Measurements from ENCODE around the gene PET100.

PET100 gene

DNA sequence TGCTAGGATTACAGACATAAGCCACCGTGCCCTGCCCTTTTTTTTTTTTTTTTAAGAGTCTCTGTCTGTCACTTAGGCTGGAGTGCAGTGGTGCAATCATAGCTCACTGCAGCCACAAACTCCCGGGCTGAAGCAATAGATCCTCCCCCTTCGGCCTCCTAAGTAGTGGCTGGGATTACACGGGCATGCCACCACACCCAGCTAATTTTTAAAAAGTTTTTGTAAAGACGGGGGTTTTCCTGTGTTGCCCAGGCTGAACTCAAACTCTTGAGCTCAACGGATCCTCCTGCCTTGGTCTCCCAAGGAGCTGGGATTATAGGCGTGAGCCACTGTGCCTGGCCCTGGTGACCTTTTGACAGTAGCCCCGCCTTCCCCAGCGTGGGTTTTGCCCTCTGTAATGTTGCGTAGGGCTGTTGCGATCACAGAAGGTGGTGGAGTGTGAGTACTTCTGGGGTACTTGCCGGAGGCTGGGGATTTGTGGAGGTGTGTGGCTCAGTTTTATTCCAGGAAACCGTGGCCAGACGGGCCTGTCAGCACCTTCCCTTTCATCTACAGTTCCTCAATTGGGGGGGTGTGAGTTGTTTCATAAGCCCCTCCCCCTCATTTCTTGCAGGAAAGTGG, 27.6 kb downstream of the PET100 start:
- TF ChIP-seq FOXM1 (IDR thresholded peaks at IDR 0.05; ENCODE audit: borderline replicate concordance, low read depth) (no peak), YY1 (IDR thresholded peaks at IDR 0.05; ENCODE audit: low read depth) (no peak), TAF1 (IDR thresholded peaks at IDR 0.05; ENCODE audit: low read depth) (no peak), EGR1 (IDR thresholded peaks at IDR 0.05) (no peak), CREB1 (IDR thresholded peaks at IDR 0.05; ENCODE audit: low read depth) (no peak), CEBPB (IDR thresholded peaks at IDR 0.05) (no peak), TEAD4 (IDR thresholded peaks at IDR 0.05) (no peak), RAD21 (IDR thresholded peaks at IDR 0.05; ENCODE audit: low read depth) (no peak)
- TF ChIP-seq, protein P1, sequence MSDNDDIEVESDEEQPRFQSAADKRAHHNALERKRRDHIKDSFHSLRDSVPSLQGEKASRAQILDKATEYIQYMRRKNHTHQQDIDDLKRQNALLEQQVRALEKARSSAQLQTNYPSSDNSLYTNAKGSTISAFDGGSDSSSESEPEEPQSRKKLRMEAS (IDR thresholded peaks at IDR 0.05) = no peak
- TF ChIP-seq, protein P2, sequence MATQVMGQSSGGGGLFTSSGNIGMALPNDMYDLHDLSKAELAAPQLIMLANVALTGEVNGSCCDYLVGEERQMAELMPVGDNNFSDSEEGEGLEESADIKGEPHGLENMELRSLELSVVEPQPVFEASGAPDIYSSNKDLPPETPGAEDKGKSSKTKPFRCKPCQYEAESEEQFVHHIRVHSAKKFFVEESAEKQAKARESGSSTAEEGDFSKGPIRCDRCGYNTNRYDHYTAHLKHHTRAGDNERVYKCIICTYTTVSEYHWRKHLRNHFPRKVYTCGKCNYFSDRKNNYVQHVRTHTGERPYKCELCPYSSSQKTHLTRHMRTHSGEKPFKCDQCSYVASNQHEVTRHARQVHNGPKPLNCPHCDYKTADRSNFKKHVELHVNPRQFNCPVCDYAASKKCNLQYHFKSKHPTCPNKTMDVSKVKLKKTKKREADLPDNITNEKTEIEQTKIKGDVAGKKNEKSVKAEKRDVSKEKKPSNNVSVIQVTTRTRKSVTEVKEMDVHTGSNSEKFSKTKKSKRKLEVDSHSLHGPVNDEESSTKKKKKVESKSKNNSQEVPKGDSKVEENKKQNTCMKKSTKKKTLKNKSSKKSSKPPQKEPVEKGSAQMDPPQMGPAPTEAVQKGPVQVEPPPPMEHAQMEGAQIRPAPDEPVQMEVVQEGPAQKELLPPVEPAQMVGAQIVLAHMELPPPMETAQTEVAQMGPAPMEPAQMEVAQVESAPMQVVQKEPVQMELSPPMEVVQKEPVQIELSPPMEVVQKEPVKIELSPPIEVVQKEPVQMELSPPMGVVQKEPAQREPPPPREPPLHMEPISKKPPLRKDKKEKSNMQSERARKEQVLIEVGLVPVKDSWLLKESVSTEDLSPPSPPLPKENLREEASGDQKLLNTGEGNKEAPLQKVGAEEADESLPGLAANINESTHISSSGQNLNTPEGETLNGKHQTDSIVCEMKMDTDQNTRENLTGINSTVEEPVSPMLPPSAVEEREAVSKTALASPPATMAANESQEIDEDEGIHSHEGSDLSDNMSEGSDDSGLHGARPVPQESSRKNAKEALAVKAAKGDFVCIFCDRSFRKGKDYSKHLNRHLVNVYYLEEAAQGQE (IDR thresholded peaks at IDR 0.05; ENCODE audit: low read depth) = no peak
- TF ChIP-seq, protein P3, sequence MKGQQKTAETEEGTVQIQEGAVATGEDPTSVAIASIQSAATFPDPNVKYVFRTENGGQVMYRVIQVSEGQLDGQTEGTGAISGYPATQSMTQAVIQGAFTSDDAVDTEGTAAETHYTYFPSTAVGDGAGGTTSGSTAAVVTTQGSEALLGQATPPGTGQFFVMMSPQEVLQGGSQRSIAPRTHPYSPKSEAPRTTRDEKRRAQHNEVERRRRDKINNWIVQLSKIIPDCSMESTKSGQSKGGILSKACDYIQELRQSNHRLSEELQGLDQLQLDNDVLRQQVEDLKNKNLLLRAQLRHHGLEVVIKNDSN (IDR thresholded peaks at IDR 0.05) = no peak

DNA sequence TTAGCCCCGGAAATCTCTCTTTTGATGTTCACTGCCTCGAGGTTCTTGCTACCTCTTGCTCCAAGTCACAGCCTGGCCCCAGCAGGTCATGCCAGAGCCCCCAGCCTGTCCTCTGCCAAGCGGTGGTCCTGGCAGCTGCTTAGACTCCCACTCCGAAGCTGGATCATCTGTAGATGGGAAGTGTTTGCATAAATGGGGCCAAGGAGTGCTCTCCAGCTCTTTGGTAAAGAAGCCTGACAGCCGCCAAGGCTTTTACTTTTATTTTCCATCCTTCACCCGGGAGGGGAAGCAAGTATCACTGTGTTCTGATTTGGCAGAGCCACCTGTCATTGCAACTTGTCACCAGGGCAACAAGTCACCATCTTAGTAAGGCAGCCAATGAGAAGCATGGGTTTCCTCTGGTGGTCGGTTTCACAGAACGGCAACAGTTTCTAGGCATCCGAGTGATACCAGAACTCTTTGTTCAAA, 28.7 kb downstream of the PET100 start:
- TF ChIP-seq CEBPB (IDR thresholded peaks at IDR 0.05) (no peak), TCF12 (IDR thresholded peaks at IDR 0.05; ENCODE audit: low read depth) (no peak), RAD21 (IDR thresholded peaks at IDR 0.05; ENCODE audit: low read depth) (no peak), FOXM1 (IDR thresholded peaks at IDR 0.05; ENCODE audit: borderline replicate concordance, low read depth) (no peak), CREB1 (IDR thresholded peaks at IDR 0.05; ENCODE audit: low read depth) (no peak), ZBTB7A (IDR thresholded peaks at IDR 0.05; ENCODE audit: low read depth) (no peak), TEAD4 (IDR thresholded peaks at IDR 0.05) (no peak), EP300 (IDR thresholded peaks at IDR 0.05; ENCODE audit: borderline replicate concordance) (no peak), TAF1 (IDR thresholded peaks at IDR 0.05; ENCODE audit: low read depth) (no peak), YY1 (IDR thresholded peaks at IDR 0.05; ENCODE audit: low read depth) (no peak), EGR1 (IDR thresholded peaks at IDR 0.05) (no peak)
- TF ChIP-seq, protein P3 (IDR thresholded peaks at IDR 0.05) = no peak
- TF ChIP-seq, protein P2 (IDR thresholded peaks at IDR 0.05; ENCODE audit: low read depth) = no peak
- TF ChIP-seq, protein P1 (IDR thresholded peaks at IDR 0.05) = no peak

DNA sequence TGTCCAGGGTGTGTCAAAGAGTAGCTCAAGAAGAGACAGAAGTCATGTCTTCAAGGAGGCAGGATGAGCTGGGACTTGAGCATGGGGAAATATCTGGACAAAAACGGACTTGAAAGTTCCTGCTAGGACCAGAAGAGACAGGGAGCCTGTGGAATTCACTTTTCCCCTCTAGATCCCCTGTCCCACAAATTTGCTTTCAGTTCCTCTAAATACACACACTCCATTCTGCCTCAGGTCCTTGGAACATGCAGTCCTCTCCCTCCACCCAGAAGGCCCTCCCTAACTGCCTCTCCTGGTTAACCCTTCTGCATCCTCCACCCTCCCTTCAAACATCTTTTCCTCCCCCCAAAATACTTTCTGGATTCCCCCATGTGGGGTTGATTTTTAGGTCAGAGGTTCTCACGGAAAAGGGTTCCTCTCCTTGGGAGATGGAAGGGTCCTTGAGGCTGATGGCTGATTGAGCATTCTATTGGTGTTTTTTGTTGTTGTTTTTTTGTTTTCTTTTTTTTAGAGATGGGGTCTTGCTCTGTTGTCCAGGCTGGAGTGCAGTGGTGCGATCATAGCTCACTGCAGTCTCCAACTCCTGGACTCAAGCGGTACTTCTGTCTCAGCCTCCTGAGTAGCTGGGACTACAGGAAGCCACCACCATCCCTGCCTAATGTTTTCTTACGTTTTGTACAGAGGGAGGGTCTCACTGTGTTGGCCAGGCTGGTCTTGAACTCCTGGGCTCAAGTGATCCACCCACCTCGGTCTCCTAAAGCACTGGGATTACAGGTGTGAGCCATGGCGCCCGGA, 32.3 kb downstream of the PET100 start:
- TF ChIP-seq, protein P3 (IDR thresholded peaks at IDR 0.05) = no peak
- TF ChIP-seq, protein P2 (IDR thresholded peaks at IDR 0.05; ENCODE audit: low read depth) = no peak
- TF ChIP-seq FOXM1 (IDR thresholded peaks at IDR 0.05; ENCODE audit: borderline replicate concordance, low read depth) = no peak
- TF ChIP-seq NFIC (IDR thresholded peaks at IDR 0.05) = no peak
- no peak for TF ChIP-seq EGR1 (IDR thresholded peaks at IDR 0.05)
- no peak for TF ChIP-seq CREB1 (IDR thresholded peaks at IDR 0.05; ENCODE audit: low read depth)
- TF ChIP-seq, protein P1 (IDR thresholded peaks at IDR 0.05) = no peak
- TF ChIP-seq EP300 (IDR thresholded peaks at IDR 0.05; ENCODE audit: borderline replicate concordance) = no peak
- TF ChIP-seq RAD21 (IDR thresholded peaks at IDR 0.05; ENCODE audit: low read depth) = no peak
- TF ChIP-seq YY1 (IDR thresholded peaks at IDR 0.05; ENCODE audit: low read depth) = no peak
- TF ChIP-seq TCF12 (IDR thresholded peaks at IDR 0.05; ENCODE audit: low read depth) = no peak
- no peak for TF ChIP-seq TAF1 (IDR thresholded peaks at IDR 0.05; ENCODE audit: low read depth)
- TF ChIP-seq TEAD4 (IDR thresholded peaks at IDR 0.05) = no peak
- no peak for TF ChIP-seq ZBTB7A (IDR thresholded peaks at IDR 0.05; ENCODE audit: low read depth)
- no peak for TF ChIP-seq CEBPB (IDR thresholded peaks at IDR 0.05)
